HCT116 (cell line): Measurements from ENCODE around the gene CCNC. TPM values are rescaled to one million over a fixed set of nuclear protein-coding genes. Genes with fewer than 3 reads are reported as not detected.

ENCODE experiments used
- ATAC-seq: fragments of 200-7000 bp; cut with Tn5 transposase; 2 replicates; pipeline ENCODE4 v1.9.1; 2020; ENCODE audit warnings: mild to moderate bottlenecking, moderate library complexity
- BruUV-seq: library from RNA; stranded (reverse); fragments of 400-500 nt; replicated peaks from 2 replicates; lab custom pipeline; 2021; lab: Mats Ljungman, UMichigan
- CTCF ChIA-PET: fragments of 300-600 bp; sonication (Branson Sonifier 250); formaldehyde crosslinking; loops from one replicate; lab custom pipeline; 2021; ENCODE audit warnings: antibody characterized with exemption; lab: Charles Lee
- POLR2A ChIA-PET: fragments of 300-600, 350-600 bp; sonication (Branson Sonifier 250); formaldehyde crosslinking; loops from one replicate; lab custom pipeline; 2021; ENCODE audit warnings: antibody characterized with exemption; lab: Charles Lee
- RAD21 ChIA-PET, 2 experiments: fragments of 300-600 bp; sonication (Branson Sonifier 250); formaldehyde crosslinking; loops; one replicate each; lab custom pipeline; 2023; ENCODE audit warnings: low total read pairs in 2 of 2; ENCODE audit not compliant: uncharacterized antibody in 2 of 2, unreplicated experiment in 2 of 2, low non-redundant PET in 1 of 2; lab: Charles Lee
- DNase-seq: peaks from one replicate; pipeline ENCODE4 v3.0.0-alpha.2; 2010; ENCODE audit warnings: low read depth, low spot score
- H2AFZ ChIP-seq: fragments of 200-600 bp; shearing (Covaris generic), sonication (generic); 2 replicates; pipeline ENCODE4 v1.6.1; 2017; ENCODE audit warnings: low read depth, mixed run types, mixed read lengths, antibody characterized with exemption, low read length; ENCODE audit not compliant: poor library complexity, severe bottlenecking
- H3K27ac ChIP-seq: 2 replicates; pipeline ENCODE4 v1.5.1; 2012; ENCODE audit warnings: low read depth, low read length
- H3K27me3 ChIP-seq: fragments of 200-600 bp; sonication (generic); 2 replicates; pipeline ENCODE4 v1.6.1; 2016; ENCODE audit warnings: mixed run types, low read length, mixed read lengths; ENCODE audit not compliant: insufficient read depth
- H3K36me3 ChIP-seq, 2 experiments: fragments of 200-500 bp in 1 of 2; fragments of 200-600 bp in 1 of 2; sonication (Bioruptor generic) in 1 of 2; sonication (generic) in 1 of 2; 2 replicates each; pipeline versions ENCODE4 v1.5.1 to v1.6.1; 2014 to 2016; ENCODE audit warnings: low read length in 2 of 2, inconsistent platforms in 1 of 2, mixed read lengths in 1 of 2, mixed run types in 1 of 2; ENCODE audit not compliant: insufficient read depth in 2 of 2, control insufficient read depth in 1 of 2
- H3K4me1 ChIP-seq, 2 experiments: fragments of 200-600 bp in 1 of 2; sonication (generic) in 1 of 2; 2 replicates each; pipeline versions ENCODE4 v1.5.1 to v1.6.1; 2012 to 2017; ENCODE audit warnings: low read length in 2 of 2, inconsistent platforms in 1 of 2, mild to moderate bottlenecking in 1 of 2, mixed read lengths in 1 of 2, mixed run types in 1 of 2, moderate library complexity in 1 of 2; ENCODE audit not compliant: insufficient read depth in 2 of 2, control insufficient read depth in 1 of 2
- H3K4me2 ChIP-seq: fragments of 200-600 bp; sonication (generic); 2 replicates; pipeline ENCODE4 v1.6.1; 2017; ENCODE audit warnings: mixed run types, low read length, mixed read lengths
- H3K4me3 ChIP-seq, 2 experiments: fragments of 200-600 bp in 1 of 2; sonication (generic) in 1 of 2; replicated peaks in 1 of 2; 2 replicates each; pipeline ENCODE4 v1.5.1; 2011 to 2016; ENCODE audit warnings: low read length in 2 of 2, control low read depth in 1 of 2, low read depth in 1 of 2, mild to moderate bottlenecking in 1 of 2, mixed read lengths in 1 of 2, mixed run types in 1 of 2
- H3K79me2 ChIP-seq: fragments of 200-600 bp; sonication (generic); 2 replicates; pipeline ENCODE4 v1.6.1; 2017; ENCODE audit warnings: mild to moderate bottlenecking, mixed run types, low read length, moderate library complexity, mixed read lengths; ENCODE audit not compliant: insufficient read depth
- H3K9ac ChIP-seq: fragments of 200-600 bp; sonication (generic); 2 replicates; pipeline ENCODE4 v1.6.1; 2016; ENCODE audit warnings: low read length, mixed read lengths
- H3K9me2 ChIP-seq: fragments of 200-600 bp; sonication (generic), shearing (Covaris generic); 2 replicates; pipeline ENCODE4 v1.6.1; 2017; ENCODE audit warnings: mixed run types, mild to moderate bottlenecking, moderate library complexity; ENCODE audit not compliant: insufficient read depth
- H3K9me3 ChIP-seq, 2 experiments: fragments of 200-500 bp in 1 of 2; fragments of 200-600 bp in 1 of 2; sonication (Bioruptor generic) in 1 of 2; sonication (generic) in 1 of 2; 2 replicates each; pipeline ENCODE4 v1.6.1; 2014 to 2017; ENCODE audit warnings: low read length in 2 of 2, mixed read lengths in 2 of 2, inconsistent platforms in 1 of 2, low read depth in 1 of 2, mild to moderate bottlenecking in 1 of 2, mixed run types in 1 of 2, moderate library complexity in 1 of 2; ENCODE audit not compliant: control insufficient read depth in 1 of 2, insufficient read depth in 1 of 2
- H4K20me1 ChIP-seq: fragments of 200-600 bp; sonication (generic), shearing (Covaris generic); 2 replicates; pipeline ENCODE4 v1.6.1; 2017; ENCODE audit warnings: mixed run types, mild to moderate bottlenecking, moderate library complexity; ENCODE audit not compliant: insufficient read depth
- EGR1 ChIP-seq: IDR thresholded peaks from 2 replicates; pipeline ENCODE4 v1.6.1; 2012; ENCODE audit warnings: low read depth
- EZH2 ChIP-seq: fragments of 200-600 bp; sonication (generic); IDR thresholded peaks from 2 replicates; pipeline ENCODE4 v1.6.1; 2017; ENCODE audit warnings: antibody characterized with exemption, mixed run types
- EZH2phosphoT487 ChIP-seq: fragments of 200-600 bp; IDR thresholded peaks from 2 replicates; pipeline ENCODE4 v1.6.1; 2018; ENCODE audit warnings: antibody characterized with exemption, borderline replicate concordance
- FOSL1 ChIP-seq: IDR thresholded peaks from 2 replicates; pipeline ENCODE4 v1.6.1; 2012; ENCODE audit warnings: low read depth
- JUND ChIP-seq: IDR thresholded peaks from 2 replicates; pipeline ENCODE4 v1.6.1; 2012
- MAX ChIP-seq: IDR thresholded peaks from 2 replicates; pipeline ENCODE4 v1.6.1; 2012
- POLR2A ChIP-seq: IDR thresholded peaks from 2 replicates; pipeline ENCODE4 v1.7.0; 2011; ENCODE audit warnings: borderline replicate concordance; ENCODE audit not compliant: insufficient read depth, insufficient read length; ENCODE audit errors: extremely low read depth
- POLR2AphosphoS5 ChIP-seq: IDR thresholded peaks from 2 replicates; pipeline ENCODE4 v1.6.1; 2011; ENCODE audit warnings: mild to moderate bottlenecking, low read depth, low read length, moderate library complexity
- RAD21 ChIP-seq: IDR thresholded peaks from 2 replicates; pipeline ENCODE4 v1.6.1; 2012; ENCODE audit warnings: low read depth, mild to moderate bottlenecking
- SIN3A ChIP-seq: IDR thresholded peaks from 2 replicates; pipeline ENCODE4 v1.6.1; 2012; ENCODE audit warnings: low read depth
- SP1 ChIP-seq: IDR thresholded peaks from 2 replicates; pipeline ENCODE4 v1.6.1; 2012; ENCODE audit warnings: low read depth
- SRF ChIP-seq: IDR thresholded peaks from 2 replicates; pipeline ENCODE4 v1.6.1; 2012; ENCODE audit warnings: low read depth
- TCF7L2 ChIP-seq: IDR thresholded peaks from 2 replicates; pipeline ENCODE4 v1.7.0; 2011; ENCODE audit warnings: borderline replicate concordance, inconsistent platforms; ENCODE audit not compliant: insufficient read depth, insufficient read length; ENCODE audit errors: extremely low read depth
- YY1 ChIP-seq: IDR thresholded peaks from 2 replicates; pipeline ENCODE4 v1.6.1; 2011; ENCODE audit warnings: low read length, low read depth, moderate library complexity, mild to moderate bottlenecking; ENCODE audit not compliant: insufficient replicate concordance; ENCODE audit errors: extremely low read depth
- ZBTB33 ChIP-seq: IDR thresholded peaks from 2 replicates; pipeline ENCODE4 v1.6.1; 2011; ENCODE audit warnings: mild to moderate bottlenecking, low read length, moderate library complexity; ENCODE audit not compliant: insufficient replicate concordance; ENCODE audit errors: extremely low read depth
- ZFX ChIP-seq: fragments of 450-650 bp; IDR thresholded peaks from 2 replicates; pipeline ENCODE4 v1.6.1; 2017
- ZNF274 ChIP-seq: fragments of 200-500 bp; sonication (Bioruptor generic); IDR thresholded peaks from 2 replicates; pipeline ENCODE4 v1.6.1; 2014; ENCODE audit warnings: mild to moderate bottlenecking, low read depth, low read length, inconsistent platforms
- intact Hi-C: fragments of 100-400 bp; cut with micrococcal nuclease; formaldehyde crosslinking; loops from 2 replicates; pipeline ENCODE4 v1.10.0; 2022
- total RNA-seq: library from RNA; stranded (reverse); gene quantifications from one replicate; pipeline ENCODE4 v1.2.1, GENCODE V29; 2021; ENCODE audit not compliant: unreplicated experiment

The CCNC gene
- total RNA-seq, 1 experiment from 2014 or later, result 78.5 TPM

DNA sequence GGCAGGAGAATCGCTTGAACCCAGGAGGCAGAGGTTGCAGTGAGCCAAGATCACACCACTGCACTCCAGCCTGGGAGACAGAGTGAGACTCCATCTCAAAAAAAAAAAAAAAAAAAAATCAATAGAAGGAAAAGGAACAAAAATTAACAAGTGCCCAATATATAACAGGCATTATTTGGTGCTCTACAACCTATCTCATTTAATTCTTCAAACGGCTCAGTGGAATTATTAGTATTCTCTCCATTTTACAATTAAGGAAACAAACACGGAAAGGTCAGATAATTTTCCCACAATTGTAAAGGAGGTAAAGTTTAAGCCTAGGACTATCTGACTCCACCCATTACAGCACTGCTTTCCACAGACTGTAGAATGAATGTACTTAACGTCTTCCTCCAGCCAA lies 19.8 kb downstream of the CCNC start:
- no peak overlapping the region for H3K27ac ChIP-seq
- ChIA-PET CTCF (no interaction called here), POLR2A (no interaction called here), RAD21 (no interaction called here)
- no peaks in the 10 kb centered on the region for H3K4me1 ChIP-seq
- peaks cover 36% of the 10 kb centered on the region in 2 experiments for H3K36me3 ChIP-seq
- H3K4me2 ChIP-seq, result no peak overlapping the region
- no peaks in the 10 kb centered on the region for H3K27me3 ChIP-seq
- H2AFZ ChIP-seq, result no peak overlapping the region
- intact Hi-C loops, result no loop called here
- H3K9ac ChIP-seq, result no peak overlapping the region
- H3K9me3 ChIP-seq, result no peaks in the 10 kb centered on the region
- TF ChIP-seq YY1 (no peak), FOSL1 (no peak), MAX (no peak), POLR2A (no peak), ZFX (no peak), SIN3A (no peak), POLR2AphosphoS5 (no peak), TCF7L2 (no peak), EGR1 (no peak), EZH2 (no peak), SRF (no peak)
- H3K4me3 ChIP-seq, result no peak overlapping the region
- DNase-seq (no peak), ATAC-seq (no peak)
- peaks cover 41% of the 10 kb centered on the region for H3K79me2 ChIP-seq
- no peaks in the 10 kb centered on the region for H3K9me2 ChIP-seq
- BruUV-seq, result no TSS peak
- H4K20me1 ChIP-seq, result peaks cover 4% of the 10 kb centered on the region

- intact Hi-C loops, result no loop called here
- Histone ChIP-seq H2AFZ (no peak overlapping the region), H3K27me3 (no peaks in the 10 kb centered on the region), H3K4me3 (no peak overlapping the region), H3K9me3 (no peaks in the 10 kb centered on the region), H4K20me1 (peaks cover 4% of the 10 kb centered on the region), H3K36me3 (peaks cover 36% of the 10 kb centered on the region in 2 experiments), H3K4me2 (no peak overlapping the region), H3K4me1 (no peaks in the 10 kb centered on the region), H3K79me2 (peaks cover 42% of the 10 kb centered on the region), H3K9ac (no peak overlapping the region), H3K9me2 (no peaks in the 10 kb centered on the region), H3K27ac (no peak overlapping the region)
- ChIA-PET CTCF (no interaction called here), POLR2A (no interaction called here), RAD21 (no interaction called here)
- ATAC-seq, result no peak
- BruUV-seq, result no TSS peak
- DNase-seq, result no peak
- TF ChIP-seq EZH2, result no peak
- no peak for TF ChIP-seq YY1
- no peak for TF ChIP-seq ZBTB33
- TF ChIP-seq JUND, result no peak
- no peak for TF ChIP-seq SP1
- TF ChIP-seq ZFX, result no peak
- TF ChIP-seq SRF, result no peak
- no peak for TF ChIP-seq POLR2A
- TF ChIP-seq SIN3A, result no peak
- no peak for TF ChIP-seq TCF7L2
- no peak for TF ChIP-seq EZH2phosphoT487
- no peak for TF ChIP-seq POLR2AphosphoS5
- no peak for TF ChIP-seq FOSL1
- no peak for TF ChIP-seq ZNF274
- no peak for TF ChIP-seq RAD21
Measured at GRCh38 chr6:99547526-99547925, 20.9 kb downstream of the CCNC start.
